Stimulated activated CD8-positive, alpha-beta memory T cell treated with anti-CD3 and anti-CD28 coated beads, Interleukin-7, amount 100 ng/mL, for 24 hours (primary cell): ENCODE data around the gene LARP4.
"Not testable (repeated sequence)": the region's sequence is repeated elsewhere in the genome, so short reads cannot be mapped to it uniquely, and the experiment has no call there.

Experiments
- DNase-seq: peaks from one replicate; pipeline ENCODE4 v3.0.0-alpha.2; 2020; ENCODE audit warnings: low read depth

Gene LARP4

GRCh38 chr12:50401500-50402081 lies 906 bp downstream of the LARP4 start:
- no peak for DNase-seq

- DNase-seq: no peak
Observed at GRCh38 chr12:50402264-50403000, 1.7 kb downstream of the LARP4 start.

- no peak for DNase-seq
Observed at GRCh38 chr12:50403001-50403440, 2.3 kb downstream of the LARP4 start.

- no peak for DNase-seq
Observed at GRCh38 chr12:50404307-50404706, 3.6 kb downstream of the LARP4 start.

GRCh38 chr12:50411051-50411660 lies 10.5 kb downstream of the LARP4 start:
- DNase-seq: no peak

- DNase-seq: no peak
Observed at GRCh38 chr12:50415899-50416479, 15.3 kb downstream of the LARP4 start.

- DNase-seq: no peak
Observed at GRCh38 chr12:50419112-50419909, 18.6 kb downstream of the LARP4 start.

- DNase-seq: not testable (repeated sequence)
Observed at GRCh38 chr12:50422855-50423254, 22.2 kb downstream of the LARP4 start.

GRCh38 chr12:50423342-50423741 lies 22.7 kb downstream of the LARP4 start:
- not testable (repeated sequence) for DNase-seq

- DNase-seq: no peak
Observed at GRCh38 chr12:50425589-50426258, 25.0 kb downstream of the LARP4 start.

- not testable (repeated sequence) for DNase-seq
Observed at GRCh38 chr12:50431656-50432055, 31.0 kb downstream of the LARP4 start.

GRCh38 chr12:50440288-50440687 lies 39.6 kb downstream of the LARP4 start:
- DNase-seq: no peak

- DNase-seq: no peak
Observed at GRCh38 chr12:50441763-50442162, 41.1 kb downstream of the LARP4 start.

GRCh38 chr12:50442178-50442908 lies 41.7 kb downstream of the LARP4 start:
- DNase-seq: no peak

- not testable (repeated sequence) for DNase-seq
Observed at GRCh38 chr12:50449671-50450070, 49.0 kb downstream of the LARP4 start.

GRCh38 chr12:50452795-50453194 lies 52.1 kb downstream of the LARP4 start:
- DNase-seq: no peak

- no peak for DNase-seq
Observed at GRCh38 chr12:50453872-50454271, 53.2 kb downstream of the LARP4 start.

GRCh38 chr12:50458606-50459005 lies 57.9 kb downstream of the LARP4 start:
- DNase-seq: no peak

- no peak for DNase-seq
Observed at GRCh38 chr12:50467439-50467838, 66.8 kb downstream of the LARP4 start.

- no peak for DNase-seq
Observed at GRCh38 chr12:50477241-50477832, 76.7 kb downstream of the LARP4 start.
